IMR-90 (cell line): ENCODE results near the gene ADRA1B. TPM values are rescaled to one million over a fixed set of nuclear protein-coding genes. Genes with fewer than 3 reads are reported as not detected.

ENCODE experiments used
- ATAC-seq: fragments of 200-7000 bp; cut with Tn5 transposase; 2 replicates; pipeline ENCODE4 v1.9.1; 2020; ENCODE audit warnings: low read depth, mild to moderate bottlenecking, moderate library complexity
- BruUV-seq: library from RNA; stranded (reverse); fragments of 400-500 nt; replicated peaks from 2 replicates; lab custom pipeline; 2021; lab: Mats Ljungman, UMichigan
- CTCF ChIA-PET: fragments of 300-600 bp; formaldehyde crosslinking; extraction: SDS; loops from one replicate; lab custom pipeline; 2021; ENCODE audit warnings: antibody characterized with exemption; lab: Yijun Ruan, JAX
- POLR2A ChIA-PET: fragments of 300-600 bp; sonication (Branson Sonifier 250); formaldehyde crosslinking; loops from one replicate; lab custom pipeline; 2022; ENCODE audit warnings: antibody characterized with exemption; ENCODE audit not compliant: unreplicated experiment; lab: Charles Lee
- DNase-seq: peaks from one replicate; pipeline ENCODE4 v3.0.0; 2013
- H2AFZ ChIP-seq: replicated peaks from 2 replicates; pipeline ENCODE3; 2013; ENCODE audit warnings: low read length, mild to moderate bottlenecking; ENCODE audit not compliant: poor library complexity
- H2AK5ac ChIP-seq: 2 replicates; pipeline ENCODE4 v1.6.1; 2013; ENCODE audit warnings: low read depth, low read length, inconsistent platforms
- H2AK9ac ChIP-seq: replicated peaks from 2 replicates; pipeline ENCODE3; 2013; ENCODE audit warnings: mild to moderate bottlenecking, low read depth, low read length, moderate library complexity; ENCODE audit not compliant: poor library complexity
- H2BK120ac ChIP-seq: 2 replicates; pipeline ENCODE4 v1.6.1; 2013; ENCODE audit warnings: low read depth, low read length, inconsistent platforms
- H2BK15ac ChIP-seq: 3 replicates; pipeline ENCODE4 v1.6.1; 2013; ENCODE audit warnings: low read depth, low read length, inconsistent platforms
- H2BK20ac ChIP-seq: 2 replicates; pipeline ENCODE4 v1.6.1; 2013; ENCODE audit warnings: low read depth, mild to moderate bottlenecking, inconsistent platforms, low read length, moderate library complexity
- H2BK5ac ChIP-seq: 2 replicates; pipeline ENCODE4 v1.6.1; 2013; ENCODE audit warnings: mild to moderate bottlenecking, low read depth, low read length, inconsistent platforms; ENCODE audit not compliant: poor library complexity, severe bottlenecking
- H3K14ac ChIP-seq: replicated peaks from 2 replicates; pipeline ENCODE4 v1.6.1; 2013; ENCODE audit warnings: low read depth, low read length, inconsistent platforms
- H3K18ac ChIP-seq: 2 replicates; pipeline ENCODE4 v1.6.1; 2013; ENCODE audit warnings: low read depth, low read length, control low read depth
- H3K23ac ChIP-seq: 2 replicates; pipeline ENCODE4 v1.6.1; 2013; ENCODE audit warnings: low read depth, low read length, inconsistent platforms
- H3K27ac ChIP-seq: 2 replicates; pipeline ENCODE4 v1.5.1; 2013; ENCODE audit warnings: mild to moderate bottlenecking, control low read depth, low read length; ENCODE audit not compliant: insufficient read depth
- H3K27me3 ChIP-seq: 2 replicates; pipeline ENCODE4 v1.6.1; 2013; ENCODE audit warnings: low read length; ENCODE audit not compliant: control insufficient read depth, insufficient read depth
- H3K36me3 ChIP-seq: 2 replicates; pipeline ENCODE4 v1.6.1; 2013; ENCODE audit warnings: low read length, mixed read lengths; ENCODE audit not compliant: control insufficient read depth, insufficient read depth
- H3K4ac ChIP-seq: 2 replicates; pipeline ENCODE4 v1.6.1; 2013; ENCODE audit warnings: low read depth, low read length, inconsistent platforms
- H3K4me1 ChIP-seq: 2 replicates; pipeline ENCODE4 v1.6.1; 2013; ENCODE audit warnings: low read length, mixed read lengths; ENCODE audit not compliant: control insufficient read depth, insufficient read depth
- H3K4me2 ChIP-seq: 2 replicates; pipeline ENCODE4 v1.6.1; 2013; ENCODE audit warnings: low read depth, mild to moderate bottlenecking, control low read depth, low read length, moderate library complexity
- H3K4me3 ChIP-seq: 2 replicates; pipeline ENCODE4 v1.5.1; 2013; ENCODE audit warnings: low read depth, mild to moderate bottlenecking, control low read depth, low read length, moderate library complexity; ENCODE audit not compliant: insufficient read depth
- H3K56ac ChIP-seq: 2 replicates; pipeline ENCODE4 v1.6.1; 2013; ENCODE audit warnings: low read length, inconsistent platforms; ENCODE audit not compliant: insufficient read depth; ENCODE audit errors: extremely low read depth
- H3K79me1 ChIP-seq, 2 experiments: 2 replicates each; pipeline ENCODE4 v1.6.1; 2013; ENCODE audit warnings: low read length in 2 of 2, inconsistent platforms in 1 of 2, low read depth in 1 of 2
- H3K9ac ChIP-seq: 2 replicates; pipeline ENCODE4 v1.6.1; 2013; ENCODE audit warnings: low read depth, low read length, control low read depth
- H3K9me1 ChIP-seq: 2 replicates; pipeline ENCODE4 v1.6.1; 2013; ENCODE audit warnings: low read length, inconsistent platforms; ENCODE audit not compliant: insufficient read depth
- H3K9me3 ChIP-seq: 2 replicates; pipeline ENCODE4 v1.6.1; 2013; ENCODE audit warnings: low read length; ENCODE audit not compliant: control insufficient read depth, insufficient read depth
- H4K20me1 ChIP-seq: 2 replicates; pipeline ENCODE4 v1.6.1; 2013; ENCODE audit warnings: low read length, inconsistent platforms; ENCODE audit not compliant: insufficient read depth
- H4K5ac ChIP-seq: 2 replicates; pipeline ENCODE4 v1.6.1; 2013; ENCODE audit warnings: mild to moderate bottlenecking, low read depth, low read length, control low read depth
- H4K8ac ChIP-seq, 2 experiments: 2 replicates each; pipeline ENCODE4 v1.6.1; 2013; ENCODE audit warnings: low read depth in 2 of 2, low read length in 2 of 2, control low read depth in 1 of 2, inconsistent platforms in 1 of 2
- H4K91ac ChIP-seq: 2 replicates; pipeline ENCODE4 v1.6.1; 2013; ENCODE audit warnings: low read depth, low read length, inconsistent platforms; ENCODE audit not compliant: insufficient read depth
- MAFK ChIP-seq: IDR thresholded peaks from 2 replicates; pipeline ENCODE4 v1.6.1; 2012; ENCODE audit warnings: low read depth, low read length, improper control_type of control experiment
- WGBS, 2 experiments: methylation state at CpG; one replicate each; pipeline versions ENCODE4 v1.1.5 to v1.1.7; 2013; ENCODE audit warnings: missing lambda C conversion rate in 2 of 2; ENCODE audit not compliant: insufficient read length in 1 of 2; ENCODE audit errors: extremely low coverage in 2 of 2; 5-methylcytosine and 5-hydroxymethylcytosine counted together
- dilution Hi-C: fragments of 300-500 bp; cut with HindIII; formaldehyde crosslinking; loops from one replicate; pipeline ENCODE4 v1.14.3; 2018; ENCODE audit warnings: low sequenced_read_pairs; ENCODE audit not compliant: unreplicated experiment
- in situ Hi-C: fragments of 300-500 bp; cut with MboI; formaldehyde crosslinking; loops from 3 replicates; pipeline ENCODE4 v1.14.3; 2019; ENCODE audit warnings: low sequenced_read_pairs, inconsistent platforms, mixed read lengths
- intact Hi-C: fragments of 100-400 bp; cut with micrococcal nuclease; formaldehyde crosslinking; loops from 2 replicates; pipeline ENCODE4 v1.10.0; 2022
- polyA plus RNA-seq, 3 experiments: library from polyadenylated mRNA; depleted of rRNA; stranded (reverse); fragments of >200 nt; gene quantifications; 2 replicates each; pipeline ENCODE4 v1.2.3, GENCODE V29; 2012; ENCODE audit warnings: low replicate concordance in 1 of 3
- total RNA-seq: library from RNA; depleted of rRNA; stranded (reverse); fragments of >200 nt; gene quantifications from 2 replicates; pipeline ENCODE4 v1.2.3, GENCODE V29; 2012
- TF ChIP-seq, protein P1 (sequence below): fragments of 150-350 bp; IDR thresholded peaks from 2 replicates; pipeline ENCODE4 v1.6.1; 2017; ENCODE audit warnings: mild to moderate bottlenecking, antibody characterized with exemption, low read length, low read depth

ADRA1B gene
- total and polyA plus RNA-seq, 2 of the 4 experiments (the other 2 are of a cell fraction): 0.18 to 1.5 TPM

DNA sequence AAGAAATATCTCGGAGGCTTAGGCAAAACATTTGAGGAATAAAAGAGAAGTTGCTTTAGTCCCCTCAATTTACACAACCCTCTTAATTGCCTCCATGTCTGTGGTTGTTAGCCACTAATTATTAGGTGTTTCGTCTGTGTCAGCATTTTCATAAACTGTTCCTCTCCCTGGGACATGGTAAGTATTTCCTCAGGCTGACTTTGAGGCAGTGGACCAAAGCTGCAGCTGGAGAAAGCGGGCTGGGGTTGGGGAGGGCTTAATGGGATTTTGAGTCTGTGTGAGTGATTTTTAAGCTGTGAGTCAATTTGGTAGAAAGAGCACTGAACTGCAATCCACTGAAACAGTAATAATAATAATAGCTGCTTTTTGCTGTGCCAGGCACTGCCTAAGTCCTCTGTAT is 79.6 kb downstream of the ADRA1B start:
- Histone ChIP-seq H4K91ac (no peak overlapping the region; the same call in 1 of the 2 replicates), H2BK20ac (0 out of 2 replicates have a peak overlapping the region, but pooled peaks have one; percentile 5), H2AK5ac (no peak overlapping the region), H3K27ac (no peak overlapping the region), H3K9me1 (peaks cover 11% of the 10 kb centered on the region; the same call in 1 of the 2 replicates), H3K4me1 (peaks cover 13% of the 10 kb centered on the region; the same call in 1 of the 2 replicates), H3K9me3 (peaks cover 6% of the 10 kb centered on the region), H2BK5ac (no peak overlapping the region), H2BK120ac (0 out of 2 replicates have a peak overlapping the region, but pooled peaks have one; percentile 35), H3K18ac (no peak overlapping the region), H3K4me3 (no peak overlapping the region), H2AK9ac (no peak overlapping the region), H4K8ac (no peak overlapping the region), H4K20me1 (no peaks in the 10 kb centered on the region), H2AFZ (no peak overlapping the region), H3K23ac (no peak overlapping the region), H3K36me3 (no peaks in the 10 kb centered on the region), H3K27me3 (no peaks in the 10 kb centered on the region), H3K14ac (no peak overlapping the region; the same call in 1 of the 2 replicates), H4K5ac (no peak overlapping the region), H3K4ac (no peak overlapping the region), H3K79me1 (no peaks in the 10 kb centered on the region), H3K4me2 (no peak overlapping the region), H3K9ac (no peak overlapping the region), H2BK15ac (peak overlapping the region; percentile 61; the same call in 2 of the 3 replicates), H3K56ac (no peak overlapping the region)
- ATAC-seq (peak; percentile 46; the same call in 1 of the 2 replicates), DNase-seq (peak; percentile 29)
- in situ Hi-C loops: no loop called here
- POLR2A ChIA-PET: no interaction called here
- no CpG with 5 or more reads among the region's 3 CpGs for WGBS, 2 experiments
- intact Hi-C loops: no loop called here
- BruUV-seq: no TSS peak
- CTCF ChIA-PET: interaction anchor here (1.1 to 2.5 kb wide), 2 partner anchors 9 to 26 kb away, joined by 3 to 8 read pairs; no protein-coding TSS in a partner anchor
- peak; percentile 90 for TF ChIP-seq MAFK
- TF ChIP-seq, protein P1, sequence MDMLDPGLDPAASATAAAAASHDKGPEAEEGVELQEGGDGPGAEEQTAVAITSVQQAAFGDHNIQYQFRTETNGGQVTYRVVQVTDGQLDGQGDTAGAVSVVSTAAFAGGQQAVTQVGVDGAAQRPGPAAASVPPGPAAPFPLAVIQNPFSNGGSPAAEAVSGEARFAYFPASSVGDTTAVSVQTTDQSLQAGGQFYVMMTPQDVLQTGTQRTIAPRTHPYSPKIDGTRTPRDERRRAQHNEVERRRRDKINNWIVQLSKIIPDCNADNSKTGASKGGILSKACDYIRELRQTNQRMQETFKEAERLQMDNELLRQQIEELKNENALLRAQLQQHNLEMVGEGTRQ: no peak
- dilution Hi-C loops: no loop called here
